Transverse colon (tissue), 4 donors: Measurements from ENCODE around the gene CDC14A.

Experiments
- EP300 ChIP-seq: sonication (generic); formaldehyde crosslinking; IDR thresholded peaks from one replicate; pipeline ENCODE4 v1.6.1; 2017; ENCODE audit warnings: antibody characterized with exemption, low read depth
- POLR2AphosphoS5 ChIP-seq, 3 donors: sonication (generic); formaldehyde crosslinking; IDR thresholded peaks; one replicate each; pipeline ENCODE4 v1.6.1; 2016; ENCODE audit warnings: antibody characterized with exemption in 3 of 3
- TF ChIP-seq, protein P1 (sequence below), 5 experiments: fragments of 200-600 bp in 3 of 5; fragments of 450-650 bp in 2 of 5; sonication (generic) in 3 of 5; IDR thresholded peaks; 1 replicate in 2 of 5; 2 replicates in 3 of 5; pipeline ENCODE4 v1.5.1; 2016 to 2017; ENCODE audit warnings: antibody characterized with exemption in 5 of 5, inconsistent platforms in 3 of 5, mild to moderate bottlenecking in 2 of 5, moderate library complexity in 1 of 5

DNA sequence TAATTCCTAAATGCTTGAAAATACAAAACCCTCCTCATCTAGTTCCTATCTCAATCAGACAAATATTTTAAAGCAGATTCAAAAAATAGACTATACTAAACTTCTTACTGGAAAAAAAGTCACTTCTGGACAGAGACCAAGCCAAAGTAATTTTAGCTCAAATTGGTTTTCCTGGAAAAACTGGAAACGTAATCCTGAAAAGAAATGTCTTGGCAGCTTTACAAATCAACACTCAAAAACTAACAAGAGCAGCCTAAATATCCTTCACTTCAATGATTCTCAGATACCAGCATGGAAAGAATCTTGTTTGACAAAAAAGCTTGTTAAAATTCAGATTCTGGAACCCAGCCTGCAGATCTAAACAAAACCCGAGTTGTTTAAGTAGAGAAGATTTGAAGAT lies 176.6 kb downstream of the CDC14A start:
- TF ChIP-seq, protein P1, sequence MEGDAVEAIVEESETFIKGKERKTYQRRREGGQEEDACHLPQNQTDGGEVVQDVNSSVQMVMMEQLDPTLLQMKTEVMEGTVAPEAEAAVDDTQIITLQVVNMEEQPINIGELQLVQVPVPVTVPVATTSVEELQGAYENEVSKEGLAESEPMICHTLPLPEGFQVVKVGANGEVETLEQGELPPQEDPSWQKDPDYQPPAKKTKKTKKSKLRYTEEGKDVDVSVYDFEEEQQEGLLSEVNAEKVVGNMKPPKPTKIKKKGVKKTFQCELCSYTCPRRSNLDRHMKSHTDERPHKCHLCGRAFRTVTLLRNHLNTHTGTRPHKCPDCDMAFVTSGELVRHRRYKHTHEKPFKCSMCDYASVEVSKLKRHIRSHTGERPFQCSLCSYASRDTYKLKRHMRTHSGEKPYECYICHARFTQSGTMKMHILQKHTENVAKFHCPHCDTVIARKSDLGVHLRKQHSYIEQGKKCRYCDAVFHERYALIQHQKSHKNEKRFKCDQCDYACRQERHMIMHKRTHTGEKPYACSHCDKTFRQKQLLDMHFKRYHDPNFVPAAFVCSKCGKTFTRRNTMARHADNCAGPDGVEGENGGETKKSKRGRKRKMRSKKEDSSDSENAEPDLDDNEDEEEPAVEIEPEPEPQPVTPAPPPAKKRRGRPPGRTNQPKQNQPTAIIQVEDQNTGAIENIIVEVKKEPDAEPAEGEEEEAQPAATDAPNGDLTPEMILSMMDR (IDR thresholded peaks at IDR 0.05): no peak
- TF ChIP-seq POLR2AphosphoS5 (IDR thresholded peaks at IDR 0.05) (no peak), EP300 (no peak)
